ENCODE results near the gene C15orf39. TPM values are rescaled to one million over a fixed set of nuclear protein-coding genes. Genes with fewer than 3 reads are reported as not detected.
"Not testable (repeated sequence)": the region's sequence is repeated elsewhere in the genome, so short reads cannot be mapped to it uniquely, and the experiment has no call there.

The C15orf39 gene
- total RNA-seq, 1 experiment from 2014 or later: 86.5 TPM

DNA sequence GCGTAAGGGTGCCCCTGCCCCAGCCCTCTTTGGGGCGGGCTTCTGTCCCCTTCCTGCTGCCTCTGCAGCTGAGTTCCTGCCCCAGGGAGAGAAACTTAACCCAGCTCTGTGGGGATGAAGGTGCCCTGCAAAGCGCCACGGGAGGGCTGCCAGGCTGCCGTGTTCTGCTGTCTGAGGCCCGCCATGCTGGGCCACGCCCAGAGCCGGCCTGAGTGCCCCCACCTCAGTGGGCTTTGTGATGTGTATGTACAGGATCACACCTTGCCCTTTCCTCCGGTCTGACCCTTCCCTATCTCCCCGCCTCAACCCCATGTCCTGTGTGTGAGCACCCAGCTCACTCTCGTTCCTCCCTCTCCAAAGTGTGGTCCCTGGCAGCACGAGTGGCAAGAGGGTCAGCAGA, 22.6 kb downstream of the C15orf39 start:
- Mint-ChIP-seq H3K36me3 (ENCODE audit: insufficient read depth, unreplicated experiment) (peaks cover 30% of the 10 kb centered on the region), H3K27ac (ENCODE audit: unreplicated experiment) (no peak overlapping the region), H3K4me1 (ENCODE audit: low read depth, unreplicated experiment) (peaks cover 9% of the 10 kb centered on the region), H3K27me3 (ENCODE audit: unreplicated experiment) (peaks cover 56% of the 10 kb centered on the region), H3K4me3 (ENCODE audit: low read depth, unreplicated experiment) (no peak overlapping the region), H3K9me3 (ENCODE audit: low read depth, unreplicated experiment) (no peaks in the 10 kb centered on the region)
- BruUV-seq (replicated peaks): no TSS peak
- no peak for DNase-seq
- CTCF ChIA-PET: no interaction called here
- intact Hi-C loops (cut with micrococcal nuclease; ENCODE audit: unreplicated experiment): no loop called here
- TF ChIP-seq, protein P1, sequence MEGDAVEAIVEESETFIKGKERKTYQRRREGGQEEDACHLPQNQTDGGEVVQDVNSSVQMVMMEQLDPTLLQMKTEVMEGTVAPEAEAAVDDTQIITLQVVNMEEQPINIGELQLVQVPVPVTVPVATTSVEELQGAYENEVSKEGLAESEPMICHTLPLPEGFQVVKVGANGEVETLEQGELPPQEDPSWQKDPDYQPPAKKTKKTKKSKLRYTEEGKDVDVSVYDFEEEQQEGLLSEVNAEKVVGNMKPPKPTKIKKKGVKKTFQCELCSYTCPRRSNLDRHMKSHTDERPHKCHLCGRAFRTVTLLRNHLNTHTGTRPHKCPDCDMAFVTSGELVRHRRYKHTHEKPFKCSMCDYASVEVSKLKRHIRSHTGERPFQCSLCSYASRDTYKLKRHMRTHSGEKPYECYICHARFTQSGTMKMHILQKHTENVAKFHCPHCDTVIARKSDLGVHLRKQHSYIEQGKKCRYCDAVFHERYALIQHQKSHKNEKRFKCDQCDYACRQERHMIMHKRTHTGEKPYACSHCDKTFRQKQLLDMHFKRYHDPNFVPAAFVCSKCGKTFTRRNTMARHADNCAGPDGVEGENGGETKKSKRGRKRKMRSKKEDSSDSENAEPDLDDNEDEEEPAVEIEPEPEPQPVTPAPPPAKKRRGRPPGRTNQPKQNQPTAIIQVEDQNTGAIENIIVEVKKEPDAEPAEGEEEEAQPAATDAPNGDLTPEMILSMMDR (IDR thresholded peaks at IDR 0.05; ENCODE audit: unreplicated experiment): no peak

DNA sequence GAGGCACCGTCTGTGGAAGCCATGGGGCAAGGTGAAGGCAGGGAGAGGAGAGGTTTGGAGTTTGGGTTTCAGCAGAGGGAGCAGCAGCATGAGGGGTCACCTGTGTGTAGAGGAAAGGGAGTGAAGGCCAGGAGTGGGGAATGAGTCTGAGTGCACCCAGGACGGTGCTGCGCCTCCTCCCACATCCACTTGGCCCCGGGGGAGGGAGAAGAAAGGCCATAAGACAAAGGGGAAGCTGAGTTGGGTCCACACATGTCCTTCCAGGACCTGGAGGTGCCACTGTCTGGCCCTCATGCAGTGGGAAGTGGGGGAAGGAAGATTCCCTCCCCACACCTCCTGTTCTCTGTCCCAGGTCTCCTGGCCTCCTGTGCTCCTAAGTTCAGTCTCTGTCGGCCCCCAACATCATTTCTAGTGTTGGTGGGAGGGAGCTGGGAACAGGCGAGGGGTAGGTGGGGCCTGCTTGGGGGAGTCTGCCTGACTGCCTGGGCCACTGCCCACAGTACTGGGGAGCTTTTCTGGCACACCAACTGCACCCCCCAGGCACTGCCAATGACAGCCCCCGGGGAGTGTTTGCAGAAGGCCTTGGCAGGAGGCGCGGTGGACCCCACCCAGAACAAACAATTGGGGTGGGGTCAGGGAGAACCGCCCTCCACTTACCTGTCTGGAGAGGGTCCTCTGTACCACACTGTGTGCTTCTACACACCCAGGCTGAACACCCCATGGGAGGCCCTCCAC, 23.6 kb downstream of the C15orf39 start:
- H3K4me3 Mint-ChIP-seq (ENCODE audit: low read depth, unreplicated experiment); H3K27ac Mint-ChIP-seq (ENCODE audit: unreplicated experiment); intact Hi-C loops (cut with micrococcal nuclease; ENCODE audit: unreplicated experiment); CTCF ChIA-PET; BruUV-seq (replicated peaks); DNase-seq; H3K9me3 Mint-ChIP-seq (ENCODE audit: low read depth, unreplicated experiment); H3K4me1 Mint-ChIP-seq (ENCODE audit: low read depth, unreplicated experiment): not testable (repeated sequence)
- peaks cover 56% of the 10 kb centered on the region for H3K27me3 Mint-ChIP-seq (ENCODE audit: unreplicated experiment)
- H3K36me3 Mint-ChIP-seq (ENCODE audit: insufficient read depth, unreplicated experiment): peaks cover 22% of the 10 kb centered on the region

DNA sequence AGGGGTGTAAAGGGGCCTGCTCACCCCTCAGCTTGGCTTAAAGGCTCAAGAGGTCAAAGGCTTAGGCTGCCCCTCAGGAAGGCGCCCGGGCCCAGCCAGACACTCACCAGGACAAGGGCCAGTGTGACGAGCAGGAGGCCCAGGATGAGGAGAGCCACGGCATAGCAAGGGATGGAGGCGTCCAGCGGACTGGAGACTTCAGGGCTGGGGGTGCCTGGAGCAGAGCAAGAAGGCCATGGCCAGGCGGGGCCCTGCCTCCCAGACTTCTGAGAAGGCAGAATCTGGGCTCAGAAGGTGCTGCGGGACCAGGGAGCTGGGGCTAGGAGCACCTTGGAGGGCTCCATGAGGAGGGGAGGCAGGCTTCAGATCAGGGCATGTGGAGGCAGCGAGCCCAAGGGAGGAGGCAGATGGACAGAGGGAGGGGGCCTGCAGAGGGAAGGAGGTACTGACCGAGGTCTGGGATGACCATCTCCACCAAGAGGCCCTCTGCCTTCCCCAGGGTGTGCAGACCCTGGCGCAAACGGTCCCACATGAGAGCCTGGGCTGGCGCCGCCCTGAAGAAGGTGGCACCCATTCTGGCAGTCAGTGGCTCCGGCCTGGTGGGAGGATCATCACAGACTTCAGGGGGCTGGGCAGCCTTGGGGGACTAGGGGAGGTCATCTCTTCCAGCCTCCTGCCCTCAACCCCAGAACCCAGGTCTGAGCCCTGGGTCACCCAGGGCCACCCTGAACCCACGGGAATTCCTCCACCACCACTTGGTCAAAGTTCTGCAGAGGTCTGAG, 24.5 kb downstream of the C15orf39 start:
- Mint-ChIP-seq H3K27ac (ENCODE audit: unreplicated experiment) (no peak overlapping the region), H3K9me3 (ENCODE audit: low read depth, unreplicated experiment) (no peaks in the 10 kb centered on the region), H3K27me3 (ENCODE audit: unreplicated experiment) (peaks cover 60% of the 10 kb centered on the region), H3K4me3 (ENCODE audit: low read depth, unreplicated experiment) (no peak overlapping the region), H3K36me3 (ENCODE audit: insufficient read depth, unreplicated experiment) (peaks cover 15% of the 10 kb centered on the region), H3K4me1 (ENCODE audit: low read depth, unreplicated experiment) (no peaks in the 10 kb centered on the region)
- DNase-seq: no peak
- no TSS peak for BruUV-seq (replicated peaks)
- TF ChIP-seq, protein P1 (IDR thresholded peaks at IDR 0.05; ENCODE audit: unreplicated experiment): no peak
- CTCF ChIA-PET: no interaction called here
- intact Hi-C loops (cut with micrococcal nuclease; ENCODE audit: unreplicated experiment): no loop called here

DNA sequence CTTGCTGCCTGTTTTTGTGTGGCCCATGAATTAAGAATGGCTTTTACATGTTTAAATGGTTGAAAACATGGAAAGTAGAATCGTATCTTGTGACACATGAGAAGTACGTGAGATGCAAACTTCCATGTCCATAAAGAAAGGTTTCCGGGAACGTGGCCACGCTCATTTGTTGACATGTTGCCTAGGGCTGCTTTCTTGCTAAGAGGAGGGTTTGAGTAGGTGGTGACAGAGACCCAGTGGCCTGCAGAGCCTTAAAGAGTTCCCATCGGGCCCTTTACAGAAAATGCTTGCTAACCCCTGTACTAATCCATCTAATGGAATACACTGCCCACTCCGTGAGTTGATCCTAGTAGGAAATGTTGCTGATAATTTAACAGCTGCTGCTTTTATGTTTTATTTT, 25.4 kb downstream of the C15orf39 start:
- BruUV-seq (replicated peaks); CTCF ChIA-PET; H3K4me1 Mint-ChIP-seq (ENCODE audit: low read depth, unreplicated experiment); DNase-seq; intact Hi-C loops (cut with micrococcal nuclease; ENCODE audit: unreplicated experiment); H3K27ac Mint-ChIP-seq (ENCODE audit: unreplicated experiment); H3K9me3 Mint-ChIP-seq (ENCODE audit: low read depth, unreplicated experiment); H3K4me3 Mint-ChIP-seq (ENCODE audit: low read depth, unreplicated experiment): not testable (repeated sequence)
- Mint-ChIP-seq H3K36me3 (ENCODE audit: insufficient read depth, unreplicated experiment) (peaks cover 19% of the 10 kb centered on the region), H3K27me3 (ENCODE audit: unreplicated experiment) (peaks cover 70% of the 10 kb centered on the region)

DNA sequence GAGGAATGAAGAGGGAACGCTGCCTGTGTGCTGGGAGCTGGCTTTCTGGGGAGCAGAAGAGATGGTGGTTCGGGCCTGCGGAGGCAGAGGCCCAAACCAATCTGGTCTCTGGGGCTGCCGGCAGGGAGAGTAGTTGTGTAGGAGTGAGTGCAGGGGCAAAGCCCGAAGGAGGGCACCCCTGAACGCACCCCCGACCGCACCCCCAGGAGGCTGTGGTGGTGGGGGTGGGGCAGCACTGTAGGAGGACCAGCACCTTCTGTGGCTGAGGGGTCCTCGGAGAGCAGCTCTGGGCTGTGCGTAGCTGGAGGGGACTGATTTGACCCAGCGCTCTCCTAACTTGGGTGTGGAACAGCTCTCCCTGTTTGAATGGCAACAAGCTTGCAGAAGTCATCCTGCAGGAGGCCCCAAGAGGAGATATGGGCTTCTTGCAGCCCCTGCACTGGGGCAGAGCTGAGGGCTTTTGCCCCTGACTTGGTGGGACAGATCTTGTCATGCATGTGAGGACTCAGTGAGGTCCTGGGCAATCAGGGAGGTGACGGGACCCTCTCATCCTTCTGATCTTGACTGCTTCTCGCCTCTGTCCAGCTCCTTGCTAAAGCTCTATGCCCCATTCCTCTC, 26.1 kb downstream of the C15orf39 start:
- TF ChIP-seq, protein P1 (IDR thresholded peaks at IDR 0.05; ENCODE audit: unreplicated experiment): no peak
- CTCF ChIA-PET: interaction anchor here (0.6 kb wide), 1 partner anchor 223 kb away, joined by 9 read pairs; no protein-coding TSS in a partner anchor
- no peak for DNase-seq
- intact Hi-C loops (cut with micrococcal nuclease; ENCODE audit: unreplicated experiment): no loop called here
- BruUV-seq (replicated peaks): no TSS peak
- no peak overlapping the region for H3K27ac Mint-ChIP-seq (ENCODE audit: unreplicated experiment)
- H3K4me3 Mint-ChIP-seq (ENCODE audit: low read depth, unreplicated experiment): no peak overlapping the region
- no peaks in the 10 kb centered on the region for H3K4me1 Mint-ChIP-seq (ENCODE audit: low read depth, unreplicated experiment)
- H3K36me3 Mint-ChIP-seq (ENCODE audit: insufficient read depth, unreplicated experiment): peaks cover 19% of the 10 kb centered on the region
- H3K27me3 Mint-ChIP-seq (ENCODE audit: unreplicated experiment): peaks cover 77% of the 10 kb centered on the region
- H3K9me3 Mint-ChIP-seq (ENCODE audit: low read depth, unreplicated experiment): no peaks in the 10 kb centered on the region

Measured in Calu3 (cell line).